ENCODE measurements around the gene APPL2. TPM values are rescaled to one million over a fixed set of nuclear protein-coding genes. Genes with fewer than 3 reads are reported as not detected.

Gene APPL2
- polyA plus RNA-seq, 1 donor from 2014 or later = 47.0 TPM

DNA sequence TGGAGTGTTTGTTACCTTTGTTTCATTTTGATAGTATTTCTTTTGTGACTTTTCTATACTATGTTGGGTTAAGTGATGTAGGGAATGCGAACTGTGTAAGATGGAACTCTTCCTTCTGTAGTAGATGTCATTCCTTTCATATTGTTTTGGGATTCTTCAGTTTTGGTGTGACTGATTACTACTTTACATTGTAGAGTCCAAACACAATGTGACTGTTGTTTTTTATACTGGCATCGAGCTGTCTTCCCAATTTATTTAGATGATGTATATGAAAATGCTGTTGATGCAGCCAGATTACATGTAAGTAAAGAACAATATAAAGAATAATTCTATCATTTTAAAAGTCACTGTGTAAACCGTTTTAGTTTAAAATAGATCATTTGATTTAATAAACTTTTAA, 93.7 kb downstream of the APPL2 start (continued):
- TF ChIP-seq, protein P1, sequence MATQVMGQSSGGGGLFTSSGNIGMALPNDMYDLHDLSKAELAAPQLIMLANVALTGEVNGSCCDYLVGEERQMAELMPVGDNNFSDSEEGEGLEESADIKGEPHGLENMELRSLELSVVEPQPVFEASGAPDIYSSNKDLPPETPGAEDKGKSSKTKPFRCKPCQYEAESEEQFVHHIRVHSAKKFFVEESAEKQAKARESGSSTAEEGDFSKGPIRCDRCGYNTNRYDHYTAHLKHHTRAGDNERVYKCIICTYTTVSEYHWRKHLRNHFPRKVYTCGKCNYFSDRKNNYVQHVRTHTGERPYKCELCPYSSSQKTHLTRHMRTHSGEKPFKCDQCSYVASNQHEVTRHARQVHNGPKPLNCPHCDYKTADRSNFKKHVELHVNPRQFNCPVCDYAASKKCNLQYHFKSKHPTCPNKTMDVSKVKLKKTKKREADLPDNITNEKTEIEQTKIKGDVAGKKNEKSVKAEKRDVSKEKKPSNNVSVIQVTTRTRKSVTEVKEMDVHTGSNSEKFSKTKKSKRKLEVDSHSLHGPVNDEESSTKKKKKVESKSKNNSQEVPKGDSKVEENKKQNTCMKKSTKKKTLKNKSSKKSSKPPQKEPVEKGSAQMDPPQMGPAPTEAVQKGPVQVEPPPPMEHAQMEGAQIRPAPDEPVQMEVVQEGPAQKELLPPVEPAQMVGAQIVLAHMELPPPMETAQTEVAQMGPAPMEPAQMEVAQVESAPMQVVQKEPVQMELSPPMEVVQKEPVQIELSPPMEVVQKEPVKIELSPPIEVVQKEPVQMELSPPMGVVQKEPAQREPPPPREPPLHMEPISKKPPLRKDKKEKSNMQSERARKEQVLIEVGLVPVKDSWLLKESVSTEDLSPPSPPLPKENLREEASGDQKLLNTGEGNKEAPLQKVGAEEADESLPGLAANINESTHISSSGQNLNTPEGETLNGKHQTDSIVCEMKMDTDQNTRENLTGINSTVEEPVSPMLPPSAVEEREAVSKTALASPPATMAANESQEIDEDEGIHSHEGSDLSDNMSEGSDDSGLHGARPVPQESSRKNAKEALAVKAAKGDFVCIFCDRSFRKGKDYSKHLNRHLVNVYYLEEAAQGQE (IDR thresholded peaks at IDR 0.05; ENCODE audit: borderline replicate concordance) = no peak
- TF ChIP-seq EZH2 (IDR thresholded peaks at IDR 0.05; ENCODE audit: borderline replicate concordance, insufficient read depth, low read length, poor library complexity, severe bottlenecking) = no peak

DNA sequence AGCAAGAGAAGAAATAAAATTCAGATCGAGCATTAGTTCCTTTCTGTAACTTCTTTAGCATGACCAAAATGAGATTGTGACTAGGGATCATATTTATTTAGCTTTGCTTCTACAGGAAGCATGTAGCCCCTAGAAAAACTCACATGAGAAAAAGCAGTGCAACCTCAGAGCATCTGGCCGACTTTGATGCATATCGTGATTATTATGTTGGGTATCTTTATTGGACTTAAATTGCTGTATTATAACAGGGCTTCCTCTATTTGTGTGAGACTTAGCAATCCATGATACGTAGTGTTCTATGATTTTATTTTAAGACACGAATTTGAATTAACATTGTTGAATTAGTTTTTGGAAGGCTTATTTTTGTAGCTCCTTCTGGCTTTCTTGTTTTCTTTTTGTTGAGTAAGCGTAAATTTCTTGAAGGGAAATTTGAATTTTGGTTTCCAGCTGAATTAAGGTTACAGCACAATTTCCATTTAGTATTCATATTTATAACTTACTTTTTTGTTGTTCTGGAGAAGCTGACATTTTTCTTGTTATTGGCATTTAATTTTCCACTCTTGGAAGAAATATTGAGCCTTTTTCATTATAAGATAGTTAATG, 94.6 kb downstream of the APPL2 start:
- no peaks in the 10 kb centered on the region for H3K9me2 ChIP-seq (ENCODE audit: insufficient read depth, low read length)
- no peaks in the 10 kb centered on the region for H3K27me3 ChIP-seq (ENCODE audit: insufficient read depth, low read depth, low read length)
- no peaks in the 10 kb centered on the region for H3K79me2 ChIP-seq (replicated peaks; ENCODE audit: insufficient read depth, low read length)
- no peak overlapping the region for H3K27ac ChIP-seq (ENCODE audit: low read length)
- no peak overlapping the region for H3K4me3 ChIP-seq (ENCODE audit: low read length)
- no peak overlapping the region for H2AFZ ChIP-seq (ENCODE audit: low read depth, low read length)
- H3K9me3 ChIP-seq (ENCODE audit: low read length) = no peaks in the 10 kb centered on the region
- peaks cover 4% of the 10 kb centered on the region for H3K36me3 ChIP-seq (ENCODE audit: insufficient read depth, low read length)
- no peaks in the 10 kb centered on the region for H4K20me1 ChIP-seq (ENCODE audit: insufficient read depth)
- no peak overlapping the region for H3K4me2 ChIP-seq (ENCODE audit: low read length)
- TF ChIP-seq SMC3 (conservative IDR thresholded peaks at IDR 0.05; ENCODE audit: poor library complexity) (no peak), EP300 (conservative IDR thresholded peaks at IDR 0.05; ENCODE audit: poor library complexity, severe bottlenecking) (no peak), TAF1 (IDR thresholded peaks at IDR 0.05; ENCODE audit: low read depth) (no peak)
- TF ChIP-seq, protein P2, sequence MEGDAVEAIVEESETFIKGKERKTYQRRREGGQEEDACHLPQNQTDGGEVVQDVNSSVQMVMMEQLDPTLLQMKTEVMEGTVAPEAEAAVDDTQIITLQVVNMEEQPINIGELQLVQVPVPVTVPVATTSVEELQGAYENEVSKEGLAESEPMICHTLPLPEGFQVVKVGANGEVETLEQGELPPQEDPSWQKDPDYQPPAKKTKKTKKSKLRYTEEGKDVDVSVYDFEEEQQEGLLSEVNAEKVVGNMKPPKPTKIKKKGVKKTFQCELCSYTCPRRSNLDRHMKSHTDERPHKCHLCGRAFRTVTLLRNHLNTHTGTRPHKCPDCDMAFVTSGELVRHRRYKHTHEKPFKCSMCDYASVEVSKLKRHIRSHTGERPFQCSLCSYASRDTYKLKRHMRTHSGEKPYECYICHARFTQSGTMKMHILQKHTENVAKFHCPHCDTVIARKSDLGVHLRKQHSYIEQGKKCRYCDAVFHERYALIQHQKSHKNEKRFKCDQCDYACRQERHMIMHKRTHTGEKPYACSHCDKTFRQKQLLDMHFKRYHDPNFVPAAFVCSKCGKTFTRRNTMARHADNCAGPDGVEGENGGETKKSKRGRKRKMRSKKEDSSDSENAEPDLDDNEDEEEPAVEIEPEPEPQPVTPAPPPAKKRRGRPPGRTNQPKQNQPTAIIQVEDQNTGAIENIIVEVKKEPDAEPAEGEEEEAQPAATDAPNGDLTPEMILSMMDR (IDR thresholded peaks at IDR 0.05; ENCODE audit: poor library complexity, severe bottlenecking) = no peak
- H3K9ac ChIP-seq (ENCODE audit: low read length) = no peak overlapping the region
- no peaks in the 10 kb centered on the region for H3F3A ChIP-seq (ENCODE audit: insufficient read depth, low read length, poor library complexity, severe bottlenecking)

DNA sequence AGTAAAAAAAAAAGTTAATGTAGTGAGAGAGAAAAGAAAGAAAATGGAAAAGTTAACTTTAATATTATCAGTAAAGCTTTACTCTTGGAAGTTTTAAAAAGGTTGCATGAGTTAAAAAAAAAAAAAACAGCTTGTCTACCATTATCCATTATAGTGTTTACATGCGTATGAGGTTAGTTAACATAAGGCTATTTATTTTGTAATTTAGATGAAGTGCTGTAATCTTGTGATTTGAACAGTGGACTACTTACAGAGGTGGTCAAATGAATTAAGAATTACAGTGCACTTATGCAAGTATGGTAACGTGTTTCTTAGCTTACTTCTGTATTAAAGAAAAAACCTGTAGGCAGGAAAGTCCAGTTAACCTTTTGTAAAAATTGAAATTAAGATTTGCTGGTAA, 97.7 kb downstream of the APPL2 start:
- Histone ChIP-seq H3K79me2 (replicated peaks; ENCODE audit: insufficient read depth, low read length) (no peaks in the 10 kb centered on the region), H2AFZ (ENCODE audit: low read depth, low read length) (no peak overlapping the region), H3K27ac (ENCODE audit: low read length) (no peak overlapping the region), H4K20me1 (ENCODE audit: insufficient read depth) (no peaks in the 10 kb centered on the region), H3K27me3 (ENCODE audit: insufficient read depth, low read depth, low read length) (no peaks in the 10 kb centered on the region), H3K36me3 (ENCODE audit: insufficient read depth, low read length) (peaks cover 19% of the 10 kb centered on the region), H3K9me3 (ENCODE audit: low read length) (no peaks in the 10 kb centered on the region), H3F3A (ENCODE audit: insufficient read depth, low read length, poor library complexity, severe bottlenecking) (no peaks in the 10 kb centered on the region), H3K9me2 (ENCODE audit: insufficient read depth, low read length) (no peaks in the 10 kb centered on the region), H3K4me3 (ENCODE audit: low read length) (no peak overlapping the region), H3K9ac (ENCODE audit: low read length) (no peak overlapping the region), H3K4me2 (ENCODE audit: low read length) (no peak overlapping the region)
- TF ChIP-seq, protein P1 (IDR thresholded peaks at IDR 0.05; ENCODE audit: borderline replicate concordance) = no peak
- TF ChIP-seq SMC3 (conservative IDR thresholded peaks at IDR 0.05; ENCODE audit: poor library complexity) (no peak), POLR2AphosphoS5 (IDR thresholded peaks at IDR 0.05) (no peak), TAF1 (IDR thresholded peaks at IDR 0.05; ENCODE audit: low read depth) (no peak), EZH2 (IDR thresholded peaks at IDR 0.05; ENCODE audit: borderline replicate concordance, insufficient read depth, low read length, poor library complexity, severe bottlenecking) (no peak), RAD21 (conservative IDR thresholded peaks at IDR 0.05) (no peak), EP300 (conservative IDR thresholded peaks at IDR 0.05; ENCODE audit: poor library complexity, severe bottlenecking) (no peak), MXI1 (conservative IDR thresholded peaks at IDR 0.05; ENCODE audit: poor library complexity, severe bottlenecking) (no peak)
- TF ChIP-seq, protein P2 (IDR thresholded peaks at IDR 0.05; ENCODE audit: poor library complexity, severe bottlenecking) = no peak
